ENCODE data around the gene ATP8A2. TPM values are rescaled to one million over a fixed set of nuclear protein-coding genes. Genes with fewer than 3 reads are reported as not detected.

ATP8A2 gene
- total RNA-seq, 1 experiment from 2014 or later = not detected

DNA sequence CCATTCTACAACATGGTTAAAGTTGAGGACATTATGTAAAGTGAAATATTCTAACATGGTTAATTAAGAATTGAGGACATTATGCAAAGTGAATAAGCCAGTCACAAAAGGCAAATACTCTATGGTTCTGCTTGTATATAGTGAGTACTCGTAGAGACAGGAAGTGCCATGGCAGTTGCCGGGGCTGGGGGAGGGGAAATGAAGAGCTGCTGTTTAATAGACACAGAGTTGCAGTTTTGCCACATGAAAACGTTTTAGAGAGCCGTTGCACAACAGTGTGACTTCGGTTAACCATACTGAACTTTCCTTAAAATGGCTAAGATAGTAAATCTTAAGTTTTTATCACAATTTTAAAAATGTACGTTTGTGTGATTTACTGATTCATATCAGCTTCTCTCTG lies 503.1 kb downstream of the ATP8A2 start:
- H3K36me3 ChIP-seq (ENCODE audit: low read depth) = no peaks in the 10 kb centered on the region
- POLR2A ChIA-PET (ENCODE audit: unreplicated experiment) = no interaction called here
- H3K4me3 ChIP-seq = no peak overlapping the region
- H3K9me2 ChIP-seq (ENCODE audit: insufficient read depth) = no peaks in the 10 kb centered on the region
- no peak for TF ChIP-seq EZH2 (IDR thresholded peaks at IDR 0.05; ENCODE audit: low read depth)
- TF ChIP-seq, protein P1, sequence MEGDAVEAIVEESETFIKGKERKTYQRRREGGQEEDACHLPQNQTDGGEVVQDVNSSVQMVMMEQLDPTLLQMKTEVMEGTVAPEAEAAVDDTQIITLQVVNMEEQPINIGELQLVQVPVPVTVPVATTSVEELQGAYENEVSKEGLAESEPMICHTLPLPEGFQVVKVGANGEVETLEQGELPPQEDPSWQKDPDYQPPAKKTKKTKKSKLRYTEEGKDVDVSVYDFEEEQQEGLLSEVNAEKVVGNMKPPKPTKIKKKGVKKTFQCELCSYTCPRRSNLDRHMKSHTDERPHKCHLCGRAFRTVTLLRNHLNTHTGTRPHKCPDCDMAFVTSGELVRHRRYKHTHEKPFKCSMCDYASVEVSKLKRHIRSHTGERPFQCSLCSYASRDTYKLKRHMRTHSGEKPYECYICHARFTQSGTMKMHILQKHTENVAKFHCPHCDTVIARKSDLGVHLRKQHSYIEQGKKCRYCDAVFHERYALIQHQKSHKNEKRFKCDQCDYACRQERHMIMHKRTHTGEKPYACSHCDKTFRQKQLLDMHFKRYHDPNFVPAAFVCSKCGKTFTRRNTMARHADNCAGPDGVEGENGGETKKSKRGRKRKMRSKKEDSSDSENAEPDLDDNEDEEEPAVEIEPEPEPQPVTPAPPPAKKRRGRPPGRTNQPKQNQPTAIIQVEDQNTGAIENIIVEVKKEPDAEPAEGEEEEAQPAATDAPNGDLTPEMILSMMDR (conservative IDR thresholded peaks at IDR 0.05) = no peak
- no peaks in the 10 kb centered on the region for H3K79me2 ChIP-seq (ENCODE audit: low read depth)
- no peaks in the 10 kb centered on the region for H3K9me3 ChIP-seq (ENCODE audit: insufficient read depth, low read depth)
- H3K4me1 ChIP-seq (replicated peaks; ENCODE audit: insufficient read depth) = no peaks in the 10 kb centered on the region
- no peak for DNase-seq
- no peak overlapping the region for H3K27ac ChIP-seq
- peaks cover 4% of the 10 kb centered on the region; the same call in 1 of the 2 replicates for H4K20me1 ChIP-seq (ENCODE audit: insufficient read depth)
- intact Hi-C loops (cut with micrococcal nuclease; ENCODE audit: unreplicated experiment) = no loop called here
- H3K4me2 ChIP-seq = no peak overlapping the region
- H3K27me3 ChIP-seq (ENCODE audit: insufficient read depth, low read depth) = peaks cover 82% of the 10 kb centered on the region
- CTCF ChIA-PET = no interaction called here
- H3F3A ChIP-seq (ENCODE audit: insufficient read depth, low read depth) = no peaks in the 10 kb centered on the region
- H2AFZ ChIP-seq = no peak overlapping the region
- no TSS peak for BruUV-seq (replicated peaks)

DNA sequence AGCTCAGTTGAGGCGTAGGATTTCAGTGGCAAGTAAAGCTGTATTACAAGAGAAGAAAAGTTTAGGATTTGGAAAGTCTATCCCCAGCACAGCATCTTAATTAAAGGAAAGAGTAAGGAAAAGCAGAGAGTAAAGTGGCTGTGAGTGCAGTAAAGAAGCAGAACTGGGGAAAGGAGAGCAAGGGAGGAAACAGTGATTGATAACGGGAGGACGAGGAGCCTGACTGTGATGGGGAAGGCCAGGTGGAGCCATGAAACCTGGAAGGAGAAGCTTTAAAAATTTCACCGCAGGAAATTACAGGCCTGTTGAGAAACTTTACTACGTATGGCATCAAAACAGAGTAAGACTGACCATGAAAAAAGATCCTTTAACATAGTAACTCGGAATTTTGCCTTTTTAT lies 504.5 kb downstream of the ATP8A2 start:
- Histone ChIP-seq H3K27ac (no peak overlapping the region), H3K9me3 (ENCODE audit: insufficient read depth, low read depth) (no peaks in the 10 kb centered on the region), H2AFZ (no peak overlapping the region), H3K36me3 (ENCODE audit: low read depth) (no peaks in the 10 kb centered on the region), H3K4me2 (no peak overlapping the region), H3F3A (ENCODE audit: insufficient read depth, low read depth) (no peaks in the 10 kb centered on the region), H3K4me3 (no peak overlapping the region), H4K20me1 (ENCODE audit: insufficient read depth) (peaks cover 4% of the 10 kb centered on the region; the same call in 1 of the 2 replicates), H3K9me2 (ENCODE audit: insufficient read depth) (no peaks in the 10 kb centered on the region), H3K79me2 (ENCODE audit: low read depth) (no peaks in the 10 kb centered on the region), H3K27me3 (ENCODE audit: insufficient read depth, low read depth) (peaks cover 81% of the 10 kb centered on the region), H3K4me1 (replicated peaks; ENCODE audit: insufficient read depth) (no peaks in the 10 kb centered on the region)
- ChIA-PET CTCF (no interaction called here), POLR2A (ENCODE audit: unreplicated experiment) (no interaction called here)
- TF ChIP-seq, protein P1 (conservative IDR thresholded peaks at IDR 0.05) = no peak
- TF ChIP-seq EZH2 (IDR thresholded peaks at IDR 0.05; ENCODE audit: low read depth) = no peak
- DNase-seq = no peak
- intact Hi-C loops (cut with micrococcal nuclease; ENCODE audit: unreplicated experiment) = no loop called here
- BruUV-seq (replicated peaks) = no TSS peak

DNA sequence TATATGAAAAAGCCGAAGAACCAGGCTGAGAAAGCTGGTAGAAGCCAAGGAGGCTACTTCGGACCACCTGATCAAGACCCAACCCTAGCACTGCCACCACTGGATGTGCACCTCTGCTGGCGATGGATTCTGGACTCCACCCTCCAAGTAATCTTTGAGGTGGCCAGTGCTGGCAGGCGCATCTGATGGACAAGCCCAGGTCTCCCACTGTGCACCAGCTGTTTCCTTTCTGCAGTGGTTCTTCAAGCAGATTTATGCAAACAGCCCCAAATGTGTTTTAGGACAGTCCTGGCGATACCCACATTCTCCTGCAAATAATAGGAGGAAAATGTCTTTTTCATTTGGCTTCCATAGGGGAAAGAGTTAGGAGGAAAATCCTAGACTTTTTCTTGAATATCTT lies 507.7 kb downstream of the ATP8A2 start:
- Histone ChIP-seq H3K27me3 (ENCODE audit: insufficient read depth, low read depth) (peaks cover 93% of the 10 kb centered on the region), H3K4me1 (replicated peaks; ENCODE audit: insufficient read depth) (no peaks in the 10 kb centered on the region), H3F3A (ENCODE audit: insufficient read depth, low read depth) (no peaks in the 10 kb centered on the region), H3K9me2 (ENCODE audit: insufficient read depth) (no peaks in the 10 kb centered on the region), H4K20me1 (ENCODE audit: insufficient read depth) (peaks cover 4% of the 10 kb centered on the region; the same call in 1 of the 2 replicates), H3K4me2 (no peak overlapping the region), H2AFZ (no peak overlapping the region), H3K4me3 (no peak overlapping the region), H3K36me3 (ENCODE audit: low read depth) (no peaks in the 10 kb centered on the region), H3K79me2 (ENCODE audit: low read depth) (no peaks in the 10 kb centered on the region), H3K9me3 (ENCODE audit: insufficient read depth, low read depth) (no peaks in the 10 kb centered on the region), H3K27ac (no peak overlapping the region)
- BruUV-seq (replicated peaks) = no TSS peak
- POLR2A ChIA-PET (ENCODE audit: unreplicated experiment) = no interaction called here
- CTCF ChIA-PET = no interaction called here
- TF ChIP-seq EZH2 (IDR thresholded peaks at IDR 0.05; ENCODE audit: low read depth) = no peak
- TF ChIP-seq, protein P1 (conservative IDR thresholded peaks at IDR 0.05) = no peak
- no peak for DNase-seq
- intact Hi-C loops (cut with micrococcal nuclease; ENCODE audit: unreplicated experiment) = no loop called here
